ENCODE measurements around the gene ANKFN1. TPM values are rescaled to one million over a fixed set of nuclear protein-coding genes. Genes with fewer than 3 reads are reported as not detected.

The ANKFN1 gene
- total and polyA plus RNA-seq, 8 donors = 0.05 to 0.20 (median 0.12) TPM; not detected in 4

DNA sequence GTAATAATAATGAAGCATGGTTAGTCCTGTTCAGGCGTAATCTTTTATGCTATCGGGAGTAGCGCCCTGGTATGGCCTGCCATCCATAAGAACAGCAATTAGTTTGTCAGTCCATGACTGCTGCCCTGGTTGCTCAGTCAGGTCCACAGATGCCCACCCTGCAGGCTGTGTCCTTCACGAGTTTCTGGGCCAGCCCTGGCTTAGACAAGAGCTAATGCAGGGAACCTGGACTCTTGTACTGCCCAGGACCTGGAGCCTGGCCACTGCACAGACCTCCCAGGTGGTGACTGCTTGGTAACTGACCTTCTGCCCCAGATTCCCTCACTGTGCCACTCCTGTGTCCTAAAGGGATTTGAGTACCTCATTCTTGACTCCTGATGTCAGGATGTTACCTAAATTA, 279.2 kb downstream of the ANKFN1 start:
- FAIRE-seq (no peak), ATAC-seq (no peak)
- TF ChIP-seq, protein P1, sequence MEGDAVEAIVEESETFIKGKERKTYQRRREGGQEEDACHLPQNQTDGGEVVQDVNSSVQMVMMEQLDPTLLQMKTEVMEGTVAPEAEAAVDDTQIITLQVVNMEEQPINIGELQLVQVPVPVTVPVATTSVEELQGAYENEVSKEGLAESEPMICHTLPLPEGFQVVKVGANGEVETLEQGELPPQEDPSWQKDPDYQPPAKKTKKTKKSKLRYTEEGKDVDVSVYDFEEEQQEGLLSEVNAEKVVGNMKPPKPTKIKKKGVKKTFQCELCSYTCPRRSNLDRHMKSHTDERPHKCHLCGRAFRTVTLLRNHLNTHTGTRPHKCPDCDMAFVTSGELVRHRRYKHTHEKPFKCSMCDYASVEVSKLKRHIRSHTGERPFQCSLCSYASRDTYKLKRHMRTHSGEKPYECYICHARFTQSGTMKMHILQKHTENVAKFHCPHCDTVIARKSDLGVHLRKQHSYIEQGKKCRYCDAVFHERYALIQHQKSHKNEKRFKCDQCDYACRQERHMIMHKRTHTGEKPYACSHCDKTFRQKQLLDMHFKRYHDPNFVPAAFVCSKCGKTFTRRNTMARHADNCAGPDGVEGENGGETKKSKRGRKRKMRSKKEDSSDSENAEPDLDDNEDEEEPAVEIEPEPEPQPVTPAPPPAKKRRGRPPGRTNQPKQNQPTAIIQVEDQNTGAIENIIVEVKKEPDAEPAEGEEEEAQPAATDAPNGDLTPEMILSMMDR (IDR thresholded peaks at IDR 0.05) = no peak

DNA sequence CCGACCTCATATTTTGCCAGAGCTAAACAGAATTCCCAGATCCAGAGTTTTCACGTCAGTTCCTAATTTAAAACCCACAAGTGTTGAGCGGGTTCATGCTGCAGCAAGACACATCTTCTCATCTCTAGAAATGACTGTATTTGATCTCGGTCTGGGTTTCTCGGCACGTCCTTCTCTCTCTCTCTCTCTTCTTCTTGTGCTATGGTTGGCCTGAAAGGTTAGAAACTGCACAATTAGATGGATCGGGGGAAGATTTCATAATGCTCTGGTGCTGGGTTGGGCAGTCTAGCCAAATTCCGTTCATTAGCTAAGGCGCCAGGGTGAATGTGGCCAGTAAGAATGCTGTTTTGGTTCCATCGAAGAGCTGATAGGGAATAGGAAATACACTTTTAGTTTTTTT, 281.3 kb downstream of the ANKFN1 start:
- FAIRE-seq (no peak), DNase-seq (no peak), ATAC-seq (no peak)
- 66 to 78% methylated on average over 10 of the region's 10 CpGs for WGBS, 2 donors
- intact Hi-C loops (cut with DNase I) = no loop called here
- Histone ChIP-seq H3K27me3 (peaks cover 0 to 3% (median 0%) of the 10 kb centered on the region in 4 donors), H3K36me3 (no peaks in the 10 kb centered on the region), H3K4me1 (no peaks in the 10 kb centered on the region), H3K9me3 (no peaks in the 10 kb centered on the region), H3K4me3 (no peak overlapping the region), H3K27ac (no peak overlapping the region)
- TF ChIP-seq, protein P1 (IDR thresholded peaks at IDR 0.05) = no peak

More for the DNA sequence above, 279.2 kb downstream of the ANKFN1 start:
- 74 to 75% methylated on average over 4 of the region's 4 CpGs for WGBS, 2 donors
- H3K36me3 ChIP-seq = no peaks in the 10 kb centered on the region
- H3K27me3 ChIP-seq = no peaks in the 10 kb centered on the region
- H3K9me3 ChIP-seq = no peaks in the 10 kb centered on the region
- no peak overlapping the region for H3K27ac ChIP-seq
- H3K4me1 ChIP-seq = no peaks in the 10 kb centered on the region
- no peak overlapping the region for H3K4me3 ChIP-seq
- intact Hi-C loops (cut with DNase I) = no loop called here
- DNase-seq = no peak

DNA sequence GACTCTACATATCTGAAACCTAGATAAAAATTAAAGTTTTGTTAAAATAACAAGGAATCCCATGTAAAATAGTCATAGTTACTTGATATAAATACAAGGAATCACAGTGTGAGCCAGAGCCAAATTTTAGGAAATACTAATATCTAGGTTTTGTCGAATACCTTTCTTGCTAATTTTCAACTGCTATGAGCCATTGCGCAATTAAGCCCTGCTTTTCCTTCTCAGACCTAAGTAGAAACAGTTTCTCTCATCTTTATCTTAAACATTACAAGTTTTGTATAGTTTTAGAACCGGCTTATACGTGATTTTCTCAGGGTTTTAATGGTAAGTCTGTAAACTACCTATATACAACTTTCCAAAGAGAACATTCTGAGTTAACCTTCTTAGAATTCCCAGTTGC, 282.9 kb downstream of the ANKFN1 start:
- Histone ChIP-seq H3K27me3 (peaks cover 0 to 3% (median 0%) of the 10 kb centered on the region in 4 donors), H3K4me1 (no peaks in the 10 kb centered on the region), H3K9me3 (no peaks in the 10 kb centered on the region), H3K27ac (no peak overlapping the region), H3K36me3 (no peaks in the 10 kb centered on the region), H3K4me3 (no peak overlapping the region)
- ATAC-seq (no peak), FAIRE-seq (no peak), DNase-seq (no peak)
- intact Hi-C loops (cut with DNase I) = no loop called here
- TF ChIP-seq, protein P1 (IDR thresholded peaks at IDR 0.05) = no peak
- 74 to 82% methylated on average over 4 of the region's 4 CpGs for WGBS, 2 donors

DNA sequence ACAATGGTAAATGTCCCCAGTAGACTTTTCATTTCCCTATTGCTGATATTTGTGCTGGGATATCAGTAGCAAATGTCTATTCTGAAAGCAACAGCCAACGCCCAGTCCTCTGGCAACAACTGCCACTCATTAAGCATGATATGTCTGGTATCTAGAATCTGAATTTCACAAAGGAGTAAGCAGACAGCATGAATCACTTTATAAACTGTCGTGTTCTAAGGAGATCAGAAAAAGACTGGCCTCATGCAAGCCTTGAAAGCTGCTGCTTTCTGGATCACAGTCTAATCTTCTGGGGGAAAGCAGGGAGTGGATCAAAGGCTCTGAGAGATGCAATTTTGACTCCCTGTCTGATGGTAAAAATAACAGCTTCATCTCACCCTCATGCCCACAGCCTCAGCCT, 287.1 kb downstream of the ANKFN1 start:
- 22 to 28% methylated on average over 2 of the region's 2 CpGs for WGBS, 2 donors
- FAIRE-seq (no peak), ATAC-seq (no peak), DNase-seq (no peak)
- H3K27ac ChIP-seq = no peak overlapping the region
- peaks cover 0 to 3% (median 0%) of the 10 kb centered on the region in 4 donors for H3K27me3 ChIP-seq
- H3K4me3 ChIP-seq = no peak overlapping the region
- no peaks in the 10 kb centered on the region for H3K4me1 ChIP-seq
- TF ChIP-seq, protein P1 (IDR thresholded peaks at IDR 0.05) = no peak
- H3K36me3 ChIP-seq = no peaks in the 10 kb centered on the region
- intact Hi-C loops (cut with DNase I) = no loop called here
- no peaks in the 10 kb centered on the region for H3K9me3 ChIP-seq

DNA sequence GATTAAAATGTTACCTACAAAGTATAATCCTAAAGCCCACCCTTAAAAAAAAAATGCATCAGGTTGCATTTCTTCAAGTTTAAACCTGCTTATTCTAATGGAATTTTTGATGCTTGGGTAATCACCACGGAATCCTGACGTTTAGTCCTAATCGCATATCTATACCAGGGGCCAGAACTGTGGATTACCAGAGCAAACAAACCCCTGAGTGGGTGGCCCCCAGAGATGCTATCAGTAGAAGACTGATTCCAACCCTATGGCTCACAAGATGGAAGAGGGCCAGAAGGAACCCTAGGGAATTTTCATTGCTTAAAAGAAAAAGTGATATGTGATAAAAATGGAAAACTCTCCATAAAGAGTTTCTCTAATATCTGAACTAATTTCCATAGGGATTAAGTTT, 288.0 kb downstream of the ANKFN1 start:
- WGBS, 2 donors = 24 to 35% methylated on average over 3 of the region's 3 CpGs
- ATAC-seq (no peak), FAIRE-seq (no peak), DNase-seq (no peak)
- H3K9me3 ChIP-seq = no peaks in the 10 kb centered on the region
- intact Hi-C loops (cut with DNase I) = no loop called here
- TF ChIP-seq, protein P1 (IDR thresholded peaks at IDR 0.05) = no peak
- H3K27me3 ChIP-seq = peaks cover 0 to 3% (median 0%) of the 10 kb centered on the region in 4 donors
- H3K4me1 ChIP-seq = no peaks in the 10 kb centered on the region
- no peak overlapping the region for H3K27ac ChIP-seq
- H3K4me3 ChIP-seq = no peak overlapping the region
- no peaks in the 10 kb centered on the region for H3K36me3 ChIP-seq
